ENCODE results near the gene TEX14. TPM values are rescaled to one million over a fixed set of nuclear protein-coding genes. Genes with fewer than 3 reads are reported as not detected.

The TEX14 gene
- total RNA-seq, 2 experiments from 2014 or later = 0.14 to 0.21 TPM

- peaks cover 39% of the 10 kb centered on the region for H3K36me3 Mint-ChIP-seq (ENCODE audit: low read depth)
- ATAC-seq (no peak), DNase-seq (peak; percentile 40)
- peak overlapping the region; percentile 86 for H3K4me3 Mint-ChIP-seq
- H3K9me3 Mint-ChIP-seq (ENCODE audit: low read depth) = no peaks in the 10 kb centered on the region
- ChIA-PET POLR2A (interaction anchor here (3.4 kb wide), 1 partner anchor 118 kb away, joined by 30 read pairs; no protein-coding TSS in a partner anchor), CTCF (interaction anchor here (1.0 to 1.9 kb wide), 5 partner anchors 17 to 491 kb away, joined by 3 to 5 read pairs (median 3); no protein-coding TSS in a partner anchor)
- peak overlapping the region; percentile 78 for H3K27ac Mint-ChIP-seq
- intact Hi-C loops (cut with DNase I, micrococcal nuclease) = loop anchor here in 1 of 2 experiments (10.0 kb wide), 1 partner anchor 181 kb away; the partner anchor contains the start of genes RAD51C and TEX14
- no peaks in the 10 kb centered on the region for H3K27me3 Mint-ChIP-seq
- H3K4me1 Mint-ChIP-seq = peaks cover 36% of the 10 kb centered on the region
Measured at GRCh38 chr17:58513267-58513964, 178.4 kb downstream of the TEX14 start.

GRCh38 chr17:58510075-58510474 is 181.8 kb downstream of the TEX14 start:
- no peak for ATAC-seq
- no peaks in the 10 kb centered on the region for H3K27me3 Mint-ChIP-seq
- no peak overlapping the region for H3K4me3 Mint-ChIP-seq
- DNase-seq = no peak
- ChIA-PET CTCF (no interaction called here), POLR2A (no interaction called here)
- peaks cover 61% of the 10 kb centered on the region for H3K36me3 Mint-ChIP-seq (ENCODE audit: low read depth)
- H3K4me1 Mint-ChIP-seq = peaks cover 15% of the 10 kb centered on the region
- H3K27ac Mint-ChIP-seq = no peak overlapping the region
- intact Hi-C loops (cut with DNase I, micrococcal nuclease) = loop anchor here in 1 of 2 experiments (10.0 kb wide), 1 partner anchor 185 kb away; the partner anchor contains the start of genes RAD51C and TEX14
- no peaks in the 10 kb centered on the region for H3K9me3 Mint-ChIP-seq (ENCODE audit: low read depth)

- peaks cover 68% of the 10 kb centered on the region for H3K36me3 Mint-ChIP-seq (ENCODE audit: low read depth)
- CTCF ChIA-PET = no interaction called here
- no peaks in the 10 kb centered on the region for H3K27me3 Mint-ChIP-seq
- POLR2A ChIA-PET = no interaction called here
- peaks cover 11% of the 10 kb centered on the region for H3K4me1 Mint-ChIP-seq
- DNase-seq (no peak), ATAC-seq (no peak)
- no peak overlapping the region for H3K4me3 Mint-ChIP-seq
- no peak overlapping the region for H3K27ac Mint-ChIP-seq
- intact Hi-C loops (cut with DNase I, micrococcal nuclease) = no loop called here
- H3K9me3 Mint-ChIP-seq (ENCODE audit: low read depth) = no peaks in the 10 kb centered on the region
Measured at GRCh38 chr17:58508341-58509067, 183.3 kb downstream of the TEX14 start.

GRCh38 chr17:58507123-58507634 is 184.7 kb downstream of the TEX14 start:
- Mint-ChIP-seq H3K27ac (no peak overlapping the region), H3K36me3 (ENCODE audit: low read depth) (peaks cover 68% of the 10 kb centered on the region), H3K4me1 (peaks cover 3% of the 10 kb centered on the region), H3K4me3 (no peak overlapping the region), H3K9me3 (ENCODE audit: low read depth) (no peaks in the 10 kb centered on the region), H3K27me3 (no peaks in the 10 kb centered on the region)
- intact Hi-C loops (cut with DNase I, micrococcal nuclease) = no loop called here
- POLR2A ChIA-PET = no interaction called here
- CTCF ChIA-PET = no interaction called here
- ATAC-seq (no peak), DNase-seq (no peak)

Other genes starting within 250 kb of the TEX14 start
- gene HSF5, start 203.6 kb downstream of the TEX14 start, total RNA-seq = 1 to 10 TPM; 2.6 to 3.1 TPM
- 10 to 100 TPM; 69.2 to 77.9 TPM for gene MTMR4, start 177.4 kb downstream of the TEX14 start, total RNA-seq
- gene RAD51C, start 557 bp upstream of the TEX14 start, total RNA-seq = 10 to 100 TPM; 85.4 to 87.2 TPM
- not detected for gene PPM1E, start 63.8 kb upstream of the TEX14 start, total RNA-seq

Measured in activated CD4-positive, alpha-beta T cell treated with anti-CD3 and anti-CD28 coated beads for 36 hours (primary cell).